HG03558 (cell line): ENCODE results near the gene CRYL1.

Source experiments
- ATAC-seq: cut with Tn5 transposase; IDR thresholded peaks from one replicate; pipeline ENCODE4 v1.9.1; 2021; ENCODE audit warnings: moderate number of reproducible peaks; ENCODE audit not compliant: unreplicated experiment; ENCODE audit errors: extremely low read depth

The CRYL1 gene

GRCh38 chr13:20430296-20430695 lies 95.4 kb downstream of the CRYL1 start:
- no peak for ATAC-seq

- no peak for ATAC-seq
These were observed 96.0 kb downstream of the CRYL1 start for GRCh38 chr13:20429682-20430081.

GRCh38 chr13:20428666-20429644 lies 96.7 kb downstream of the CRYL1 start:
- no peak for ATAC-seq

GRCh38 chr13:20426766-20427448 lies 98.8 kb downstream of the CRYL1 start:
- ATAC-seq: no peak

GRCh38 chr13:20425819-20426219 lies 99.8 kb downstream of the CRYL1 start:
- ATAC-seq: no peak

GRCh38 chr13:20424949-20425348 lies 100.7 kb downstream of the CRYL1 start:
- ATAC-seq: no peak

GRCh38 chr13:20424559-20424852 lies 101.2 kb downstream of the CRYL1 start:
- no peak for ATAC-seq

- ATAC-seq: no peak
These were observed 103.3 kb downstream of the CRYL1 start for GRCh38 chr13:20422362-20422761.

- ATAC-seq: no peak
These were observed 104.7 kb downstream of the CRYL1 start for GRCh38 chr13:20420938-20421337.

GRCh38 chr13:20418953-20419352 lies 106.7 kb downstream of the CRYL1 start:
- no peak for ATAC-seq

- ATAC-seq: no peak
These were observed 109.4 kb downstream of the CRYL1 start for GRCh38 chr13:20416223-20416745.

GRCh38 chr13:20415694-20416107 lies 110.0 kb downstream of the CRYL1 start:
- no peak for ATAC-seq

GRCh38 chr13:20415306-20415679 lies 110.4 kb downstream of the CRYL1 start:
- ATAC-seq: no peak

GRCh38 chr13:20414546-20415305 lies 110.9 kb downstream of the CRYL1 start:
- ATAC-seq: no peak

GRCh38 chr13:20412691-20413355 lies 112.8 kb downstream of the CRYL1 start:
- no peak for ATAC-seq

- ATAC-seq: peak; percentile 73
These were observed 113.9 kb downstream of the CRYL1 start for GRCh38 chr13:20411638-20412342.

GRCh38 chr13:20410726-20411125 lies 114.9 kb downstream of the CRYL1 start:
- ATAC-seq: no peak

GRCh38 chr13:20408181-20408580 lies 117.5 kb downstream of the CRYL1 start:
- no peak for ATAC-seq

- ATAC-seq: no peak
These were observed 117.9 kb downstream of the CRYL1 start for GRCh38 chr13:20407759-20408158.

- no peak for ATAC-seq
These were observed 120.0 kb downstream of the CRYL1 start for GRCh38 chr13:20405691-20406090.
